Measurements from ENCODE around the gene CALML4.

Gene CALML4

GRCh38 chr15:68192117-68192516, 13.0 kb downstream of the CALML4 start:
- TF ChIP-seq CTCF (IDR thresholded peaks at IDR 0.05; ENCODE audit: extremely low read depth, missing control alignments) = no peak
- no peak for DNase-seq (ENCODE audit: low spot score)

DNA sequence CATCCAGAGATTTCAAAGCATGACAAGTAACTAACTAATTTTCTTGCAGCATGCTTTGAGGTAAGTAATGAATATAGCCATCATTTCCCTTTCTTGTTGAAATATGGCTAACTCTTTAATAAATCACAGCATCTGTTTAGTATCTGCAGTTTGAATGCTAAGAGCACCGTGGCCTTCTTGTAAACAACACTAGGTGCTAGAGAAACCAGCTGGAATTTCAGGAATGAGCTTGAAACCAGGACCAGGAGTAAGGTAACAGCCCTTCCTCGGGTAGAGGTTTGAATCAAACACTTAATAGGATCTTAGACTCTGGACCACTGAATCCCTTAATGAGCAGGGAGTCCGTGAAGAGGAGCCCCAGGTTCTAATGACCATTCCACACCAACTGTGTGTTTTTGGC, 13.6 kb downstream of the CALML4 start:
- TF ChIP-seq CTCF (IDR thresholded peaks at IDR 0.05; ENCODE audit: extremely low read depth, missing control alignments) = no peak
- DNase-seq (ENCODE audit: low spot score) = no peak

GRCh38 chr15:68190048-68190447, 15.1 kb downstream of the CALML4 start:
- TF ChIP-seq CTCF (IDR thresholded peaks at IDR 0.05; ENCODE audit: extremely low read depth, missing control alignments) = no peak
- no peak for DNase-seq (ENCODE audit: low spot score)

DNA sequence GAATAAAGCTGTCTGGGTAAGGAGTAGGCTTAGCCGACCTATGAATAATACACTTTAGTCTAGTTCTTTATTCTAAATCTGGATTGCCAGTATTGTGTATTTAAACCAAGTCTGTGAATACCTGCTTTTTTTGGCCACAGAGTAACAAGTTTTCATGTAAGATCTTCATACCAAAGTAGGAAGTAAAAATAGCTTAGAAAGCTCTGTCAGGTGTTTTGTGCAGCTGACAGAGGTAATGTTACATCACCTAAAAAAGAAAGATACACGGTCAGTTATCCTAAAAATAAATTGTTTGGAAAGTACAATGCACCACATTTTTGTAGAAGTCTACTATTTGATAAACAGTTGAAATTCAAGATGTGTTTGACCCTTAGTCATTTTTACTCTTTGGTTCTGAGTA, 16.5 kb downstream of the CALML4 start:
- no peak for TF ChIP-seq CTCF (IDR thresholded peaks at IDR 0.05; ENCODE audit: extremely low read depth, missing control alignments)
- DNase-seq (ENCODE audit: low spot score) = peak; percentile 13

- TF ChIP-seq CTCF (IDR thresholded peaks at IDR 0.05; ENCODE audit: extremely low read depth, missing control alignments) = no peak
- no peak for DNase-seq (ENCODE audit: low spot score)
Measured at GRCh38 chr15:68187559-68187958, 17.6 kb downstream of the CALML4 start.

GRCh38 chr15:68186671-68187397, 18.3 kb downstream of the CALML4 start:
- no peak for TF ChIP-seq CTCF (IDR thresholded peaks at IDR 0.05; ENCODE audit: extremely low read depth, missing control alignments)
- no peak for DNase-seq (ENCODE audit: low spot score)

GRCh38 chr15:68184616-68185480, 20.3 kb downstream of the CALML4 start:
- no peak for TF ChIP-seq CTCF (IDR thresholded peaks at IDR 0.05; ENCODE audit: extremely low read depth, missing control alignments)

More at GRCh38 chr15:68184616-68185480, 20.3 kb downstream of the CALML4 start:
- no peak for DNase-seq (ENCODE audit: low spot score)

All from GM20000 (cell line).